ENCODE data around the gene VPS35L.

DNA sequence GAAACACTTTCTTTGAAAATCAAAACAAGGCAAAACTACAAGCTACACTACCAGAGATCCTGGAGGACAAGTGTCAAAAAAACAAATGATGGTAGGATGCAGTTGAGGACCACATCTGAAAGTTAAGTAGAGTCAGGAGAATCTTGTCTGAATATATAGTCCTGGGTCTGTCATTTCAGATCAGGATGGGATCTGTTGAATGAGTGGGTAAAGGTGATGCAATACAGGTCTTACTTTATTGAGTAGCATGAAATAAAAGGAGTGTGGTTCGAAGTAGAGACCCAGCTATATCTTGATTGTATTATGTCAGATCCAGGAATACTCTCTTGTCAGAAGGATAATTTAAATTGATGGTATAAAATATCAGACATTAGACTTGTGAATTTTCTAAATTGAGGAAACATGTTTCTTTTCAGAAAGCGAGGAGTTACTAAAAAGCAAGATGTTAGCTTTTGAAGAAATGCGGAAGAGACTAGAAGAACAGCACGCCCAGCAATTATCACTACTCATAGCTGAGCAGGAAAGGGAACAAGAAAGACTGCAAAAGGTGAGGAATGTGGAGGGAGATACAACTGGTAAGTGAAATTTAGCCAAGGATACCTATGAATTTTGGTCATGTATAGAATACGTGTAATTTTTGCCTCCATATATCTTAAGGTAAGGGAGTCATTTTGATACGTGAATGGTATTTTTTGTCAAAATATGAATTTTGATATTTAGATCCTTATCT lies 15.1 kb upstream of the VPS35L start:
- TF ChIP-seq, protein P1, sequence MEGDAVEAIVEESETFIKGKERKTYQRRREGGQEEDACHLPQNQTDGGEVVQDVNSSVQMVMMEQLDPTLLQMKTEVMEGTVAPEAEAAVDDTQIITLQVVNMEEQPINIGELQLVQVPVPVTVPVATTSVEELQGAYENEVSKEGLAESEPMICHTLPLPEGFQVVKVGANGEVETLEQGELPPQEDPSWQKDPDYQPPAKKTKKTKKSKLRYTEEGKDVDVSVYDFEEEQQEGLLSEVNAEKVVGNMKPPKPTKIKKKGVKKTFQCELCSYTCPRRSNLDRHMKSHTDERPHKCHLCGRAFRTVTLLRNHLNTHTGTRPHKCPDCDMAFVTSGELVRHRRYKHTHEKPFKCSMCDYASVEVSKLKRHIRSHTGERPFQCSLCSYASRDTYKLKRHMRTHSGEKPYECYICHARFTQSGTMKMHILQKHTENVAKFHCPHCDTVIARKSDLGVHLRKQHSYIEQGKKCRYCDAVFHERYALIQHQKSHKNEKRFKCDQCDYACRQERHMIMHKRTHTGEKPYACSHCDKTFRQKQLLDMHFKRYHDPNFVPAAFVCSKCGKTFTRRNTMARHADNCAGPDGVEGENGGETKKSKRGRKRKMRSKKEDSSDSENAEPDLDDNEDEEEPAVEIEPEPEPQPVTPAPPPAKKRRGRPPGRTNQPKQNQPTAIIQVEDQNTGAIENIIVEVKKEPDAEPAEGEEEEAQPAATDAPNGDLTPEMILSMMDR (conservative IDR thresholded peaks at IDR 0.05) = no peak
- no peak for TF ChIP-seq EZH2 (IDR thresholded peaks at IDR 0.05; ENCODE audit: low read depth)
